Nephron progenitor cell (in vitro differentiated cells): ENCODE data around the gene RBMS2.

Experiments used
- DNase-seq: peaks from one replicate; pipeline ENCODE4 v3.0.0; 2021
- H3K27ac Mint-ChIP-seq: 2 replicates; pipeline ENCODE4 v1.8.0; 2021; ENCODE audit warnings: mild to moderate bottlenecking, moderate library complexity, mixed read lengths
- H3K27me3 Mint-ChIP-seq: 2 replicates; pipeline ENCODE4 v1.8.0; 2021; ENCODE audit warnings: mild to moderate bottlenecking, low read depth, mixed read lengths; ENCODE audit not compliant: poor library complexity
- H3K36me3 Mint-ChIP-seq: 2 replicates; pipeline ENCODE4 v1.8.0; 2021; ENCODE audit warnings: low read depth, mixed read lengths
- H3K4me1 Mint-ChIP-seq: 2 replicates; pipeline ENCODE4 v1.8.0; 2021; ENCODE audit warnings: mixed read lengths
- H3K4me3 Mint-ChIP-seq: 2 replicates; pipeline ENCODE4 v1.8.0; 2021; ENCODE audit warnings: mild to moderate bottlenecking, moderate library complexity, mixed read lengths
- H3K9me3 Mint-ChIP-seq: 2 replicates; pipeline ENCODE4 v1.8.0; 2021; ENCODE audit warnings: mild to moderate bottlenecking, moderate library complexity, mixed read lengths
- CTCF ChIP-seq: fragments of 200-600 bp; sonication (generic); IDR thresholded peaks from 2 replicates; pipeline ENCODE4 v1.5.0; 2021; ENCODE audit warnings: antibody characterized with exemption

RBMS2 gene

GRCh38 chr12:56635806-56636674, 114.4 kb downstream of the RBMS2 start:
- Mint-ChIP-seq H3K9me3 (no peaks in the 10 kb centered on the region), H3K27me3 (peaks cover 5% of the 10 kb centered on the region), H3K27ac (peak overlapping the region; percentile 99)

GRCh38 chr12:56636675-56637540, 115.3 kb downstream of the RBMS2 start:
- Mint-ChIP-seq H3K27me3 (peaks cover 5% of the 10 kb centered on the region), H3K36me3 (peaks cover 35% of the 10 kb centered on the region), H3K4me1 (peaks cover 64% of the 10 kb centered on the region), H3K4me3 (peak overlapping the region; percentile 96), H3K27ac (peak overlapping the region; percentile 99), H3K9me3 (no peaks in the 10 kb centered on the region)
- peak; percentile 96 for DNase-seq
- TF ChIP-seq CTCF: peak; percentile 49

More at GRCh38 chr12:56635806-56636674, 114.4 kb downstream of the RBMS2 start:
- peak; percentile 76 for DNase-seq
- H3K4me3 Mint-ChIP-seq: peak overlapping the region; percentile 96
- H3K4me1 Mint-ChIP-seq: peaks cover 73% of the 10 kb centered on the region
- no peak for TF ChIP-seq CTCF
- peaks cover 33% of the 10 kb centered on the region for H3K36me3 Mint-ChIP-seq

GRCh38 chr12:56637621-56638020, 116.0 kb downstream of the RBMS2 start:
- H3K9me3 Mint-ChIP-seq: no peaks in the 10 kb centered on the region
- no peak for DNase-seq
- no peak for TF ChIP-seq CTCF
- H3K36me3 Mint-ChIP-seq: peaks cover 43% of the 10 kb centered on the region
- peaks cover 5% of the 10 kb centered on the region for H3K27me3 Mint-ChIP-seq
- H3K27ac Mint-ChIP-seq: peak overlapping the region; percentile 99
- H3K4me3 Mint-ChIP-seq: peak overlapping the region; percentile 20
- peaks cover 57% of the 10 kb centered on the region for H3K4me1 Mint-ChIP-seq

- TF ChIP-seq CTCF: no peak
- H3K27ac Mint-ChIP-seq: peak overlapping the region; percentile 54
- H3K9me3 Mint-ChIP-seq: peaks cover 2% of the 10 kb centered on the region
- H3K36me3 Mint-ChIP-seq: peaks cover 62% of the 10 kb centered on the region
- H3K4me3 Mint-ChIP-seq: no peak overlapping the region
- H3K27me3 Mint-ChIP-seq: peaks cover 5% of the 10 kb centered on the region
- no peak for DNase-seq
- peaks cover 43% of the 10 kb centered on the region for H3K4me1 Mint-ChIP-seq
Observed at GRCh38 chr12:56641219-56641618, 119.6 kb downstream of the RBMS2 start.

- H3K4me3 Mint-ChIP-seq: peak overlapping the region; percentile 100
- H3K27me3 Mint-ChIP-seq: no peaks in the 10 kb centered on the region
- H3K27ac Mint-ChIP-seq: no peak overlapping the region
- peaks cover 46% of the 10 kb centered on the region for H3K36me3 Mint-ChIP-seq
- no peak for TF ChIP-seq CTCF
- DNase-seq: no peak
- H3K9me3 Mint-ChIP-seq: peaks cover 5% of the 10 kb centered on the region
- H3K4me1 Mint-ChIP-seq: peaks cover 25% of the 10 kb centered on the region
Observed at GRCh38 chr12:56644654-56645053, 123.0 kb downstream of the RBMS2 start.
